KMS-11 (cell line): ENCODE measurements around the gene DDA1.

Experiments
- H2AFZ ChIP-seq: fragments of 200-600 bp; sonication (generic); 2 replicates; pipeline ENCODE4 v1.6.1; 2016; ENCODE audit warnings: antibody characterized with exemption, mixed run types, low read depth
- H3K27ac ChIP-seq: fragments of 200-600 bp; sonication (generic); 2 replicates; pipeline ENCODE4 v1.6.1; 2016; ENCODE audit warnings: mild to moderate bottlenecking, mixed run types
- H3K27me3 ChIP-seq: fragments of 200-600 bp; sonication (generic); 2 replicates; pipeline ENCODE4 v1.6.1; 2017; ENCODE audit warnings: mild to moderate bottlenecking, low read depth, mixed run types, moderate library complexity; ENCODE audit not compliant: insufficient read depth
- H3K36me3 ChIP-seq: fragments of 200-600 bp; sonication (generic); 2 replicates; pipeline ENCODE4 v1.6.1; 2017; ENCODE audit warnings: mild to moderate bottlenecking, mixed run types; ENCODE audit not compliant: insufficient read depth
- H3K4me1 ChIP-seq: fragments of 200-600 bp; sonication (generic); 2 replicates; pipeline ENCODE4 v1.6.1; 2016; ENCODE audit warnings: mild to moderate bottlenecking, low read depth, mixed run types; ENCODE audit not compliant: poor library complexity, severe bottlenecking
- H3K4me2 ChIP-seq: fragments of 200-600 bp; sonication (generic); 2 replicates; pipeline ENCODE4 v1.7.0; 2016; ENCODE audit warnings: mild to moderate bottlenecking, mixed run types
- H3K4me3 ChIP-seq: fragments of 200-600 bp; sonication (generic); IDR thresholded peaks from 2 replicates; pipeline ENCODE4 v1.6.1; 2017; ENCODE audit warnings: low read depth, low read length, mixed read lengths; ENCODE audit not compliant: insufficient read depth
- H3K79me2 ChIP-seq: fragments of 200-600 bp; sonication (generic); 2 replicates; pipeline ENCODE4 v1.6.1; 2016; ENCODE audit warnings: low read depth, mixed run types; ENCODE audit not compliant: insufficient read depth
- H3K9ac ChIP-seq: fragments of 200-600 bp; sonication (generic); 2 replicates; pipeline ENCODE4 v1.6.1; 2016; ENCODE audit warnings: mild to moderate bottlenecking, mixed run types
- H4K20me1 ChIP-seq: fragments of 200-600 bp; sonication (generic); 2 replicates; pipeline ENCODE4 v1.6.1; 2016; ENCODE audit warnings: mild to moderate bottlenecking, mixed run types; ENCODE audit not compliant: insufficient read depth
- TF ChIP-seq, protein P1 (sequence below): fragments of 200-600 bp; sonication (generic); conservative IDR thresholded peaks from 2 replicates; pipeline ENCODE4 v1.6.1; 2017; ENCODE audit warnings: low read depth, mild to moderate bottlenecking, antibody characterized with exemption, low read length, moderate library complexity, mixed read lengths

Gene DDA1

GRCh38 chr19:17365361-17365760 is 56.0 kb downstream of the DDA1 start:
- Histone ChIP-seq H3K4me3 (no peak overlapping the region), H4K20me1 (no peaks in the 10 kb centered on the region), H3K4me2 (no peak overlapping the region), H3K27ac (no peak overlapping the region), H2AFZ (no peak overlapping the region), H3K27me3 (0 out of 2 replicates have a peak, but pooled peaks cover 3% of the 10 kb centered on the region), H3K4me1 (no peaks in the 10 kb centered on the region), H3K79me2 (no peaks in the 10 kb centered on the region), H3K9ac (no peak overlapping the region), H3K36me3 (no peaks in the 10 kb centered on the region)
- TF ChIP-seq, protein P1, sequence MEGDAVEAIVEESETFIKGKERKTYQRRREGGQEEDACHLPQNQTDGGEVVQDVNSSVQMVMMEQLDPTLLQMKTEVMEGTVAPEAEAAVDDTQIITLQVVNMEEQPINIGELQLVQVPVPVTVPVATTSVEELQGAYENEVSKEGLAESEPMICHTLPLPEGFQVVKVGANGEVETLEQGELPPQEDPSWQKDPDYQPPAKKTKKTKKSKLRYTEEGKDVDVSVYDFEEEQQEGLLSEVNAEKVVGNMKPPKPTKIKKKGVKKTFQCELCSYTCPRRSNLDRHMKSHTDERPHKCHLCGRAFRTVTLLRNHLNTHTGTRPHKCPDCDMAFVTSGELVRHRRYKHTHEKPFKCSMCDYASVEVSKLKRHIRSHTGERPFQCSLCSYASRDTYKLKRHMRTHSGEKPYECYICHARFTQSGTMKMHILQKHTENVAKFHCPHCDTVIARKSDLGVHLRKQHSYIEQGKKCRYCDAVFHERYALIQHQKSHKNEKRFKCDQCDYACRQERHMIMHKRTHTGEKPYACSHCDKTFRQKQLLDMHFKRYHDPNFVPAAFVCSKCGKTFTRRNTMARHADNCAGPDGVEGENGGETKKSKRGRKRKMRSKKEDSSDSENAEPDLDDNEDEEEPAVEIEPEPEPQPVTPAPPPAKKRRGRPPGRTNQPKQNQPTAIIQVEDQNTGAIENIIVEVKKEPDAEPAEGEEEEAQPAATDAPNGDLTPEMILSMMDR = no peak

DNA sequence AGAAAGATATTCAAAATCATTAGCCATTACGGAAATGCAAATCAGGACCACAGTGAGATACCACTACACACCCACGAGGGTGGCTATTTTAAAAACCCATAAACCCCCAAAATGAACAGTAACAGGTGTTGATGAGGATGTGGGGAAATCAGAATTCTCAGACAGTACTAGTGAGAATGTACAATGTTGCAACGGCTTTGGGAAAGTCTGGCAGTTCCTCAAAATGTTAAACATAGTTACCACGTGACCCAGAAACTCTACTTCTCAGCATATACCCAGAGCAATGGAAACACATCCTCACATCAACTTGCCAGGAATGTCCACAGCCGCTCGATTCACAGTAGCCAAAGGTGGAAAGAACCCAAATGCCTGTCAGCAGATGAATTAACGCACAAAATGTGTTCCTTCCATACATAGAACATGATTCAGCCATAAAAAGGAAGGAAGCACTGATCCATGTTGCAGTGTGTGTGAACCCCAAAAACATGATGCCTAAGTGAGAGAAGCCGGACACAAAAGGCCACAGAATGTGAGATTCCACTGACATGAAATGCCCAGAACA is 60.7 kb downstream of the DDA1 start:
- TF ChIP-seq, protein P1 = no peak
- Histone ChIP-seq H2AFZ (no peak overlapping the region), H3K4me1 (peaks cover 7% of the 10 kb centered on the region), H4K20me1 (no peaks in the 10 kb centered on the region), H3K4me2 (no peak overlapping the region), H3K27ac (no peak overlapping the region), H3K27me3 (no peaks in the 10 kb centered on the region; the same call in 1 of the 2 replicates), H3K36me3 (no peaks in the 10 kb centered on the region), H3K9ac (no peak overlapping the region), H3K4me3 (no peak overlapping the region), H3K79me2 (no peaks in the 10 kb centered on the region)
